HepG2 (cell line): Measurements from ENCODE around the gene SH3YL1. TPM values are rescaled to one million over a fixed set of nuclear protein-coding genes. Genes with fewer than 3 reads are reported as not detected.

ENCODE experiments used
- ATF2 ChIP-seq: sonication (generic); formaldehyde crosslinking; IDR thresholded peaks from 2 replicates; pipeline ENCODE4 v1.4.0; 2020; ENCODE audit warnings: missing genetic modification reagents
- HNRNPL ChIP-seq: fragments of 200-400 bp; formaldehyde crosslinking; IDR thresholded peaks from 2 replicates; pipeline ENCODE4 v1.6.1; 2017; ENCODE audit warnings: mild to moderate bottlenecking, low read depth, low read length
- IRF1 ChIP-seq: sonication (generic); formaldehyde crosslinking; IDR thresholded peaks from 2 replicates; pipeline ENCODE4 v1.4.0; 2020; ENCODE audit warnings: low read depth, mild to moderate bottlenecking, missing genetic modification reagents
- MTF1 ChIP-seq: sonication (generic); formaldehyde crosslinking; IDR thresholded peaks from 2 replicates; pipeline ENCODE4 v1.5.0; 2020; ENCODE audit warnings: missing genetic modification reagents
- MXD3 ChIP-seq: IDR thresholded peaks from 2 replicates; pipeline ENCODE4 v1.6.1; 2016; ENCODE audit warnings: mild to moderate bottlenecking, missing biosample characterization, missing genetic modification reagents
- NFATC3 ChIP-seq: sonication (generic); formaldehyde crosslinking; IDR thresholded peaks from 2 replicates; pipeline ENCODE4 v1.5.1; 2020; ENCODE audit warnings: mild to moderate bottlenecking, missing genetic modification reagents
- NFYC ChIP-seq: IDR thresholded peaks from 2 replicates; pipeline ENCODE4 v1.6.1; 2016; ENCODE audit warnings: missing genetic modification reagents, missing compliant biosample characterization
- NR1H2 ChIP-seq: sonication (generic); formaldehyde crosslinking; IDR thresholded peaks from 2 replicates; pipeline ENCODE4 v1.8.1; 2022; ENCODE audit warnings: low read depth, missing genetic modification reagents, borderline replicate concordance
- REPIN1 ChIP-seq: sonication (generic); formaldehyde crosslinking; IDR thresholded peaks from 2 replicates; pipeline ENCODE4 v1.8.0; 2022; ENCODE audit warnings: missing genetic modification reagents, low read depth, mild to moderate bottlenecking, borderline replicate concordance
- SNAPC5 ChIP-seq: sonication (generic); formaldehyde crosslinking; IDR thresholded peaks from 2 replicates; pipeline ENCODE4 v1.8.1; 2023; ENCODE audit warnings: mild to moderate bottlenecking, missing genetic modification reagents, borderline replicate concordance
- SP1 ChIP-seq, 2 experiments: fragments of 450-650 bp in 1 of 2; sonication (generic) in 1 of 2; formaldehyde crosslinking in 1 of 2; IDR thresholded peaks; 2 replicates each; pipeline versions ENCODE4 v1.4.0 to v1.6.1; 2016 to 2020; ENCODE audit warnings: missing genetic modification reagents in 1 of 2
- SP2 ChIP-seq: sonication (generic); formaldehyde crosslinking; IDR thresholded peaks from 2 replicates; pipeline ENCODE4 v1.5.1; 2020; ENCODE audit warnings: mild to moderate bottlenecking, missing genetic modification reagents
- YY1 ChIP-seq: IDR thresholded peaks from 2 replicates; pipeline ENCODE4 v1.6.1; 2011; ENCODE audit warnings: low read length, low read depth, moderate library complexity, mild to moderate bottlenecking; ENCODE audit not compliant: insufficient read depth, insufficient replicate concordance
- ZFP91 ChIP-seq: sonication (generic); formaldehyde crosslinking; IDR thresholded peaks from 2 replicates; pipeline ENCODE4 v1.9.0; 2022; ENCODE audit warnings: missing genetic modification reagents, mild to moderate bottlenecking, borderline replicate concordance
- ZNF101 ChIP-seq: sonication (generic); formaldehyde crosslinking; IDR thresholded peaks from 2 replicates; pipeline ENCODE4 v1.4.0; 2020; ENCODE audit warnings: mild to moderate bottlenecking, low read depth, missing genetic modification reagents, borderline replicate concordance
- ZNF382 ChIP-seq: sonication (generic); formaldehyde crosslinking; IDR thresholded peaks from 2 replicates; pipeline ENCODE4 v1.5.0; 2020; ENCODE audit warnings: missing genetic modification reagents, mild to moderate bottlenecking, borderline replicate concordance
- ZNF503 ChIP-seq: sonication (generic); formaldehyde crosslinking; IDR thresholded peaks from 2 replicates; pipeline ENCODE4 v1.4.0; 2020; ENCODE audit warnings: missing genetic modification reagents
- ZNF552 ChIP-seq: sonication (generic); formaldehyde crosslinking; IDR thresholded peaks from 2 replicates; pipeline ENCODE4 v1.9.0; 2022; ENCODE audit warnings: missing genetic modification reagents, mild to moderate bottlenecking, borderline replicate concordance
- ZNF558 ChIP-seq: sonication (generic); formaldehyde crosslinking; IDR thresholded peaks from 2 replicates; pipeline ENCODE4 v1.9.0; 2022; ENCODE audit warnings: mild to moderate bottlenecking, missing genetic modification reagents, borderline replicate concordance
- ZNF605 ChIP-seq: sonication (generic); formaldehyde crosslinking; IDR thresholded peaks from 2 replicates; pipeline ENCODE4 v1.8.0; 2022; ENCODE audit warnings: mild to moderate bottlenecking, missing genetic modification reagents
- ZNF672 ChIP-seq: sonication (generic); formaldehyde crosslinking; IDR thresholded peaks from 2 replicates; pipeline ENCODE4 v1.8.1; 2022; ENCODE audit warnings: missing genetic modification reagents
- ZNF709 ChIP-seq: sonication (generic); formaldehyde crosslinking; IDR thresholded peaks from 2 replicates; pipeline ENCODE4 v1.5.0; 2020; ENCODE audit warnings: mild to moderate bottlenecking, missing genetic modification reagents
- ZNF788 ChIP-seq: sonication (generic); formaldehyde crosslinking; IDR thresholded peaks from 2 replicates; pipeline ENCODE4 v1.5.0; 2020; ENCODE audit warnings: mild to moderate bottlenecking, missing genetic modification reagents, borderline replicate concordance
- ZNF816 ChIP-seq: sonication (generic); formaldehyde crosslinking; IDR thresholded peaks from 2 replicates; pipeline ENCODE4 v1.8.0; 2022; ENCODE audit warnings: missing genetic modification reagents, mild to moderate bottlenecking, borderline replicate concordance
- polyA plus RNA-seq, 8 experiments: library from polyadenylated mRNA; depleted of rRNA in 3 of 8; stranded (reverse) in 7 of 8; unstranded in 1 of 8; fragments of >200 nt; fragmentation: Illumina TruSeq in 4 of 8; extraction: Trizol in 4 of 8; gene quantifications; 2 replicates each; pipeline versions ENCODE4 v1.2.1 to v1.2.3, GENCODE V29; 2011 to 2016; ENCODE audit warnings: low read depth in 4 of 8, missing spikeins in 1 of 8, mixed read lengths in 1 of 8; ENCODE audit not compliant: insufficient read depth in 1 of 8
- total RNA-seq, 5 experiments: library from RNA; depleted of rRNA; stranded (reverse); fragments of >200 nt; fragmentation: Illumina TruSeq; extraction: Trizol; gene quantifications; 2 replicates each; pipeline ENCODE4 v1.2.3, GENCODE V29; 2016; ENCODE audit warnings: low read depth in 1 of 5

Gene SH3YL1
- total and polyA plus RNA-seq, 2 of the 13 experiments (the other 11 are each of a cell fraction or from before 2014, with no cell fraction given): 13.0 to 48.2 TPM

GRCh38 chr2:249538-250042 lies 14.2 kb downstream of the SH3YL1 start (continued):
- no peak for TF ChIP-seq SP1 (IDR thresholded peaks at IDR 0.05)
- peak; percentile 34; the same call in 1 of the 2 replicates for TF ChIP-seq SP1 (CRISPR knock-in tag; IDR thresholded peaks at IDR 0.05)
- peak; percentile 67; the same call in 1 of the 2 replicates for TF ChIP-seq ZNF605
- TF ChIP-seq NFYC (CRISPR knock-in tag): peak; percentile 18; the same call in 1 of the 2 replicates
- no peak for TF ChIP-seq MTF1 (CRISPR knock-in tag)
- no peak for TF ChIP-seq ZNF672 (CRISPR knock-in tag)
- peak; percentile 82; the same call in 1 of the 2 replicates for TF ChIP-seq ZNF709
- TF ChIP-seq ZNF816: no peak
- no peak for TF ChIP-seq SP2 (CRISPR knock-in tag)
- no peak for TF ChIP-seq NR1H2 (CRISPR knock-in tag)
- TF ChIP-seq HNRNPL: no peak
- 0 out of 2 replicates have a peak, but pooled peaks have one; percentile 49 for TF ChIP-seq SNAPC5 (CRISPR knock-in tag)
- no peak for TF ChIP-seq ZNF382 (CRISPR knock-in tag)
- TF ChIP-seq ZNF558: no peak
- TF ChIP-seq YY1: no peak
- peak; percentile 91 for TF ChIP-seq REPIN1 (CRISPR knock-in tag)
- TF ChIP-seq NFATC3: no peak
- TF ChIP-seq ZFP91 (CRISPR knock-in tag): no peak
- TF ChIP-seq MXD3: no peak
- peak; percentile 81 for TF ChIP-seq ATF2
- 0 out of 2 replicates have a peak, but pooled peaks have one; percentile 72 for TF ChIP-seq IRF1 (CRISPR knock-in tag)
- peak; percentile 84; the same call in 1 of the 2 replicates for TF ChIP-seq ZNF788 (CRISPR knock-in tag)
- no peak for TF ChIP-seq ZNF101
- peak; percentile 97 for TF ChIP-seq ZNF503 (CRISPR knock-in tag)
- TF ChIP-seq ZNF552 (CRISPR knock-in tag): no peak
